Kidney capillary endothelial cell (primary cell): ENCODE measurements around the gene OR1D5.
"Not testable (repeated sequence)": the region's sequence is repeated elsewhere in the genome, so short reads cannot be mapped to it uniquely, and the experiment has no call there.

ENCODE experiments used
- DNase-seq: peaks from one replicate; pipeline ENCODE4 v3.0.0-alpha.2; 2018; ENCODE audit warnings: low spot score

OR1D5 gene

DNA sequence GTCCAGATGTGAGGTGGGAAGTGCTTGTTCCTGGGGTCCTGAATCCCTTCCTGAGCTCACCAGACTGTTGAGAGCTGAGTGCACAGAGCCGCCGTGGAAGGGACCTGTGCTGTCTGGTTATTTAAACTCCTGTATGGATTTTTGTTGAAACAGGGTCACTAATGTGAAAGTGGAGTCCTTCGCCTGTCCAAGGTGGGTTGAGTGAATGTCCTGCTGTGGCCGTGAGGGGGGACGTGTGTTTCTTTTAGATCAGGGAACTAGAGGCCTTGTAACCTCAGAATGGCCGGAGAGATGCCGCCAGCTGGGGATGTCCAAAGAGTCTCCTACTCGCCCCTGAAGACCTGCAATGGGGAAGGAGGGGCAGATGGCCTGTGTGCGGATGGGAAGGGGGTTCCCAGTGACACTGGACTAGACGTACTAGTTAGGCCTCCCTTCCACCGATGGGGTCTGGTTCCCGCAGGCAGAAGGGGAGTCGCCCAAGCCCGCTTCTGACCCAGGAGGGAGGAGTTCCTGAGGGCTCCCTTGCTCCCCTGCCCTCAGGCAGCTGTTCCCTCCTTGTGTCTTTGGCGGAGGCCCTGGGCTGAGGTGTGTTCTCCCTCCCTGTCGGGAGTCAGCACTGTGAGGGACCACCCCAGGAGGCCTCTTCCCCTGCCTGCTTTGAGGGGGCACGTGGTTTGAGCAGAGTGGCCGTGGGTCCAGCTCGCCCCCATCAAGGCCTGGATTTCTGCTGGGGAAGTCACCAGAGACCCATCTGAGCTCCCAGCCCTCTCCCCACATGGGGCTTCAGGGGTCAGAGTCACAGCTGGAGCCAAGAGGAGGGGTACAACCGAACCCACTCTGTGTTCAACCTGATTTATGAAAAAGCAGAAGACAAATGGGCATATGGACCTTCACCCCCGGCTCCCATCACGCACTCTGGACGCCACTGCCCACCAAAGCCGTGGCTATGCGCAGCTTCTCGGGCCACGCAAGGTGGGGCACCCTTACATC, 30.9 kb downstream of the OR1D5 start:
- no peak for DNase-seq

DNA sequence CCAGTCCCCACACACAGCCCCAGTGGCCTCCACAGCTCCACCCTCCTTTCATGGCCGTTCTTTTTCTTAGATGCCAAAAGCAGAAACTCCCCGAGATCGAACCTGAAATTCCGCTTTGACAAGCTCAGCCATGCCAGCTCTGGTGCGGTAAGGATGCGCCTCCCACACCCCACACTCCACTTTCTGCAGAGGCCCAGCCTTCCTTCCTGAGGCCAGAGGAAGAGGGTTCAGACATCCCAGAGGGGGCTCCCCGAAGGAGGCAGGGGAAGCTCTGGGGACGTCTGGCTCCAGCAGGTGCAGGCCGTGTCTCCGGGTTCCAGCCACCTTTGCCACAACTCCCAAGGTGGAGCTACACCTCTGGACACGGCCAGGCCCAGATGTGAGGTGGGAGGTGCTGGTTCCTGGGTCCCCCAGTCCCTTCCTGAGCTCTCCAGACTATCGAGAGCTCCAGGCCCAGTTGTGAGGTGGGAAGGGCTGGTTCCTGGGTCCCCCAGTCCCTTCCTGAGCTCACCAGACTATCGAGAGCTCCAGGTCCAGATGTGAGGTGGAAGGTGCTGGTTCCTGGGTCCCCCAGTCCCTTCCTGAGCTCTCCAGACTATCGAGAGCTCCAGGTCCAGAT, 32.4 kb downstream of the OR1D5 start:
- DNase-seq: not testable (repeated sequence)

DNA sequence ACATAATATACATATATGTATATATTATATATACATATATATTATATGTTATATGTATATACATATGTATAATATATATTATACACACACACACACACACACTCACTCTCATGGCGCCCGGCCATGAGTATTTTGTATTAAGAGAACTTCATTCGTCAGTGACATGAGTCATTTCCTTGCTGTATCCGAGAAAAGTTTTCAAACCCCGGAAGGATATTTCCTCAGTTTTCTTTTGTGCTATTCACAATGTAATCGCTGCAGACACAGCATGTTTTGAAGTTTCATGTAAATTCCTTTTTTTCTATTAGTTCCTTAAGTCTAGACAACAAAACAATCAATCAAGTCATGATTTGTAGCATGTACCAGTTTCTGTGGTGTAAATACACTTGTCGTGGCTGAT, 33.3 kb downstream of the OR1D5 start:
- DNase-seq: peak; percentile 100

DNA sequence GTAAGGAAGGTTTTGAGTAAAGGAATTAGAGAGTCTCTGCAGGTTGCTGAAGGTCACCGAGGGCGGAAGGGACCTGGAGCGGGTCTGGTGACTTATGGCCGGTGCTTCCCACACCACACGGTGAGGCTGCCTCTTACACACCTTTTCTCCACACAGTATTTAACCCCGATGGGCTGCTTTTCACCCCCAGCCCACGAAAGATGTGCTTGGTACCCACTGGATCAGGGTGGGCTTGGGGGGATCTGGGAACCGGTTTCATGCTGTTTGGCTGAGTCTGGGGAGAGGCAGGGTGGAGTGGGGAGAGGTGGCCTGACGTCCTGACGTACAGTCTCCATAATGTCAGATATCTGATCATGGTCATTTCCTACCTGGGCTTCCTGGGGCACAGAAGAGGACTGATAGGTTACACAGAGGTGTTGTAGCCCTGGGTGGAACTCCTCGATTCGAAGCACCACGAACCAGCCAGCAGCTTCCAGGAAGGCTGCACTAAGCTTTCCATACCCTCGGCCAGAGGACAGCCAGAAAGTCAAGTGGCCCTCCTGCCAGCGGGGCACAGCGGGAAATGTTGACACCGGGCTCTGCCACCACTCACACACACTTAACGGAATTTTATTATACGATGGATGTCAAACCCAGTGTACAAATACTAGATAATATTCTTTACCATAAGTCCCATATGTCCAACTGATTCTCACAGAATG, 34.0 kb downstream of the OR1D5 start:
- no peak for DNase-seq

DNA sequence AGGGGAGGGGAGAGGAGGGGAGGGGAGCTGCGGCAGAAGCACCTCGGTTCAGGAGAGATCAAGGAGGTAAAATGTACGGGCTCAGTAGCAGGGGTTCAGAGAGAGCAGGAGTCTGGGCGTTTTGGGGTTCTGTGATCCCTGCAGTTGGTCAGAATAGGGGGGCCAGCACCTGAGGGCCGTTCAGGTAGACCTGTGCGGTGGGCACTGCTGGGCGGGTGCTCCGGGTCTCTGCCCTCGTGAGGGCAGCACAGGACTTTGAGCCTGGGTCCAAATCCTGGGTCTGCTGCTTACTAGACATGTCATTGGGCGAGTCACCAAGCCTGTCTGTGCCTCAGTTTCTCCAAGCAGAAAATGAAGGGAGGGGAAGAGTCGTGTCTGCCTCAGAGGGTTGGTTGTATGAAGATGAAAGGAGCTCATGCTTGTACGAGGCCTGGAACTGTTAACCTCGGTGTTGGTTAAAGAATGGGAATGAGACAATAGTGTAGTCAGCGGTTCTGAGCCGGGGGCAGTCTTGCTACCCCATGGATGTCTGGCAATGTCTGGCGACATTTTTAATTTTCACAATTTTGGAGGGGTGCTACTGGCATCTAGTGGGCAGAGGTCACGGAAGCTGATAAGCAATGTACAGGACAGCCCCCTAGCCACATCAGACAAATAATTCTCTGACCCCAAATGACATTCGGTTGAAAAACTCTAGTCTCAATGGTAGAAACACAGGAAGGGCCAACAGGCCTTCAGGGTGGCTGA, 35.4 kb downstream of the OR1D5 start:
- no peak for DNase-seq

DNA sequence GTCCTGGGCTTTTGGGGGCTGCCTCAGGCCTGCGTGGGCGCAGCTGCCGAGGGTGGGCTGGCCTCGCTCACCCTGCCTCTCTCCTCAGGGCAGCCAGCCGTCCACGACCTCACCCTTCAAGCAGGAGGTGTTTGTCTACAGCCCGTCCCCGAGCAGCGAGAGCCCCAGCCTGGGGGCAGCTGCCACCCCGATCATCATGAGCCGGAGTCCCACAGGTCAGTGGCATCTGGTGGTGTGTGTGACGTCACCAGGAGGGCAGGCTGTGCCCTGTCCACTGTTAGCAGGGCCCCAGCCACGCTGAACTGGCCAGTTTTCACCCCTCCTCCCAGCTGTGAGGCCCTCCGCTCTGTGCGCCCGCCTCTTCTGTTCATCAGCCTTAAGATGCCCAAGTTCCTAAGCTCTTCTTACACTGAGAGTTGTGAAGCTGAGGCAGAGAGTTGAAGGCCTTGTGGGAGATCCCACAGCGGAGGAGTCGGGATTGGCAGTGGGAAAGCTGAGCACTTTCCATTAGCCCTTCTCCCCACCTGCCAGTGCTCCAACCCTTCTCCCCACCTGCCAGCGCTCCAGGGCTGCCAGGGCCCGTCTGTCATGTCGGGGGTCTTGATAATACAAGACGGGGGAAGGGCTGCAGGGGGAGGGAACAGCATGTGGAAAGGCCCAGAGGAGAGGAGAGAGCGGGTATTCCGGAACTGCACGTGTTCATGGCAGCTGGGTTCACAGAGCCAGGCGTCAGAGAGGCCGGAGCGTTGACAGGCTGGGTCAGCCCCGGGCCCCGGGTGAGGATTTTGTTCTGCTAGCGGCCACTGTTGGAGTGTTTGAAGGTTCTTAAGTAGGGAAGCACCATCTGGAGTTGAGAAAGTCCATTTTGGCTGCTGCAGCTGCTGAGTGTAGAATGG, 36.3 kb downstream of the OR1D5 start:
- DNase-seq: no peak

DNA sequence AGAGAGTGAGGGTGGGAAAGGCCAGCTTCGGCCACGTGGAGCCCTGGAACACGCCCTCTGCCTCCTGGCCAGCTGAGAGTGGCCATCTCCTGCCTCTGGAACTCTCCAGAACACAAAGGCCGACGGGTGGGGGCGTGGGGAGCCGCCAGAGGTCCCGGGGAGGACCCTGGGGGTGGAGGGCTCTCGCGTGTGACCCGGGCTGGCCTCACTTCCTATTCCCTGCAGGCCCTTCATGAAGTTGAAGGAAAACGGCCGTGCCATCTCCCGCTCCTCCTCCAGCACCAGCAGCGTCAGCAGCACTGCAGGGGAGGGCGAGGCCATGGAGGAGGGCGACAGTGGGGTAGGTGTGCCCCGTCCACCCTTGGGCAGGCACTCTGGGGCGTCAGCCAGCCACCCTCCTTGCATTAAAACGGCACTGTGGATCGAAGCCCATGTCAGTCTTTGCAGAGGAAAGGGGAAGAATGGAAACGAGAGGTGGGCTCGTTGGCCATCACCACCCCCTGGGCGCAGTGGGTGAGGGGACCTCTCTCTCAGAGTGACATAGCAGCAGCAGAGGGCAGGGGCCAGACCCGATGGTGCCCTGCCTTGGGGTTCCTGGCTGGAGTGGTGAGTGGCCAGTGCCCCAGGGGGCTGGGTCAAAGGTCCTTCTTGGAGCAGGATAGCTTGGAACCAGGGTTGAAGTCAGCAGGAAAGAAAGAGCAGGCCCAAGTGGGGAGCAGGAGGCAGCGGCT, 37.1 kb downstream of the OR1D5 start:
- DNase-seq: no peak

DNA sequence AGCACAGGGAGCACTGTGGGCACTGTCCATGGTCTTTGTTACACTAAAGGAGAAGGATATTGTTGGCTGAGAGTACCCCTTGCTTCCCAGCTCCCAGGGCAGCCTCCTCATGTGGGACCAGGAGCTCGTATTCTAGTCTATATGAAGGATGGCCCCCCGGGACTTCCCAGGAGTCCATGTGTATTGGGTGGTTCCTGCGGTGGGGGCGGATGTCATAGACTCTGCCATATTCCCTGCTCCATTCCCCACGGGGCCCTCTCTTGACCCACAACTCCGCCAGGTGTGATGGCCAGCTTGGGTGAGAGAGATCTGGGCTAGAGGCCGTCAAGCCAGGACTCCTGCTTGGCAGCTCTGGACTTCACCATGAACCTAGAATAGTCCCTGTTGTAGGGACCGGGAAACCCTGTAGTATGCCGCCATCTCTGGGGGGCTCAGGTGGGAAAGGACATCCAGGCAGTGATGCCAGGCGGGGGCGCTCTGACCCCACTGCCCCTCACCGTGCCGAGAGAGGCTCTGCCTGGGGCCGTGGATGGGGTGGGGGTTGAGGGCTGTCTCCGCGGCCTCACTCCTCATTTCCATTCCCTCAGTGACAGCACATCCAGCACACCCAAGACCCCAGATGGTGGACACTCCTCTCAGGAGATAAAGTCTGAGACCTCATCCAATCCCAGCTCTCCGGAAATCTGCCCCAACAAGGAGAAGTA, 37.8 kb downstream of the OR1D5 start:
- DNase-seq: no peak

DNA sequence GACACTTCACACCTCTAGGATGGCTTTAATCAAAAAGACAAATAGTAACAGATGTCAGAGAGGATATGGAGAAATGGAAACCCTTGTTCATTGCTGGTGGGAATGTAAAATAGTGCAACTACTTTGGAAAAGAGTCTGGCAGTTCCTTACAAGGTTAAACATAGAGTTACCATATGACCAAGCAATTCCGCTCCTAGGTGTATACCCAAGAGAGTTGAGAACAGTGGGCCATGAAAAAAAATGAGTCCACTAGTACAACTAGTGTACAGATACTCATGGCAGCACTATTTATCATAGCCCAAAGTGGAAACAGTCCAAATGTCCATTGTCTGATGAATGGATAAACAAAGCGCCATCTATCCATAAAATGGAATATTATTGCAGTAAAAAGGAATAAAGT, 39.1 kb downstream of the OR1D5 start:
- no peak for DNase-seq

DNA sequence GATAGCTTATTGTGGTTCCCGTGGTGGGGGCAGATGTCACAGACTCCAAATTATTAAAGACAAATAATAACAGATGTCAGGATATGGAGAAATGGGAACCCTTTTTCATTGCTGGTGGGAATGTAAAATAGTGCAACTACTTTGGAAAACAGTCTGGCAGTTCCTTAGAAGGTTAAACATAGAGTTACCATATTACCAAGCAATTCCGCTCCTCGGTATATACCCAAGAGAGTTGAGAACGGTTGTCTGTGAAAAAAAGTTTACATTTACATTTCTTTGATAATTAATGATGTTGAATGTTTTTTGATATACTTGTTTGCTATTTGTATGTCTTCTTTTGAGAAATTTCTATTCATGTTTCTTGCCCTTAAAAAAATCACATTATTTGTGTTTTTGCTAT, 41.2 kb downstream of the OR1D5 start:
- DNase-seq: no peak

DNA sequence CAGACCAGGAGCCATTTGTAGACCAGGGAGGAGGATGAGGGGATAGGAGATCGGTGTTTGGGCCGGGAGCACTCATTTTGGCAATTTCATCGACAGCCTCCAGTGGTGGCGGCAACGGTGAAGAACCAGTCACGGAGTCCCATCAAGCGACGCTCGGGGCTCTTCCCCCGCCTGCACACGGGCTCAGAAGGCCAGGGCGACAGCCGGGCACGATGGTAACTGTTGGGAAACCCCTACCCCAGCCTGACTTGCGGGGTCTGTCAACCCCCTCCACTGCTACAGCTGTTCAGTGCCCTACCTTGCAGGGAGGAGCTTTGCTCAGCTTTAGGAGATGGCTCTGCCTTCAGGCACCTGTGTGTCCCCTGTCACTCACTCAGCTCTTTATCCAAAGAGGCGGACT, 43.0 kb downstream of the OR1D5 start:
- no peak for DNase-seq

DNA sequence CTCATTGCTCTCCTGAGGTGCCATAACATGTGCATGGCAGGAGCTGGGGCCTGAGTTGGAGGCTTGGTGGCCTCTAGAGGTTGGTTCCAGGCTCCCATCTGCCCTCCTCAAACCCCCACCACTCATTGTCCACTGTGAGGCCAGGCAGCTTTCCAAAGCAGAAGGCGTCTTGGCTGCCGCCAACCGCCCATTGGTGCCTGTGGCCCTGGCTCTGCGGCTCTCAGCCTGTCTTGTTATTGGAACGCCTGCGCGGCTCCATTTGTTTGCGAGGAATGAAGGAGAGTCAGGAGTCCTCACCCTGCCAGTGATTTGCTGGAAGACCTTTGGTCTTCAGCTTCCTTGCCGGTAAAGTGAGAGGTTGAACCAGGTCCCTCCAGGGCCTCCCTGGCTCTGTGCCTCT, 43.6 kb downstream of the OR1D5 start:
- no peak for DNase-seq

DNA sequence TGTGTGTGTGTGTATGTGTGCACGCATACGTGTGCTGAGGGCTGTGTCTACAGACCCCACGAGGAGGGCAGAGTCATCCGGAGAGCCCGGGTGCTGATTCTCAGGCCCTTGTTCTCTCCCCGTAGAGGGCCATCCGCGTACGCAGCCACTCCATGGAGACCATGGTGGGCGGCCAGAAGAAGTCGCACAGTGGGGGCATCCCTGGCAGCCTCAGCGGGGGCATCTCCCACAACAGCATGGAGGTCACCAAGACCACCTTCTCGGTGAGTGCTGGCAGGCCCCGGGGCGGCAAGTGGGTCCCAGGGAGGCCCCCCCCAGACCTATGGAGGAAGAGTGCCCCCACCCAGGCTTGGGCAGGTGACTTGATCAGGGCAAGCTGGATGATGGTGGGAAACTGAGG, 45.5 kb downstream of the OR1D5 start:
- DNase-seq: no peak

DNA sequence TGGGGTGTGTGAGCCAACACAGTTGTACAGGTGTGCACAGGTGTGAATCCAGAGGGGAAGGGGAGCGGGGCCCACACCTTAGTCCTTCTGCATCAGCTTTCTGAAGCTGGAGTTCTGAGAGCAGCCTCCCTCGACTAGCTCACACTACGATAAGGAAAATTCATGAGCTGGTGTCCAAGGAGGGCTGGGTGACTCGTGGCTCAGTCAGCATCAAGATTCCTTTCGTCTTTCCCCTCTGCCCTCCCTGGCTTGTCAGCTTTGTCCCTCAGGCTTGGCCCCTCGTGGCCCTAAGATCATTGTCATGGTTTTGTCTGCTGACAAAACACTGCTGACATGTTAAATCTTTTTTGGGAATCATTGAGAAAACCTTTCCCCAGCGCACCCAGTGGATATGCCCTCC, 47.5 kb downstream of the OR1D5 start:
- DNase-seq: peak; percentile 30

DNA sequence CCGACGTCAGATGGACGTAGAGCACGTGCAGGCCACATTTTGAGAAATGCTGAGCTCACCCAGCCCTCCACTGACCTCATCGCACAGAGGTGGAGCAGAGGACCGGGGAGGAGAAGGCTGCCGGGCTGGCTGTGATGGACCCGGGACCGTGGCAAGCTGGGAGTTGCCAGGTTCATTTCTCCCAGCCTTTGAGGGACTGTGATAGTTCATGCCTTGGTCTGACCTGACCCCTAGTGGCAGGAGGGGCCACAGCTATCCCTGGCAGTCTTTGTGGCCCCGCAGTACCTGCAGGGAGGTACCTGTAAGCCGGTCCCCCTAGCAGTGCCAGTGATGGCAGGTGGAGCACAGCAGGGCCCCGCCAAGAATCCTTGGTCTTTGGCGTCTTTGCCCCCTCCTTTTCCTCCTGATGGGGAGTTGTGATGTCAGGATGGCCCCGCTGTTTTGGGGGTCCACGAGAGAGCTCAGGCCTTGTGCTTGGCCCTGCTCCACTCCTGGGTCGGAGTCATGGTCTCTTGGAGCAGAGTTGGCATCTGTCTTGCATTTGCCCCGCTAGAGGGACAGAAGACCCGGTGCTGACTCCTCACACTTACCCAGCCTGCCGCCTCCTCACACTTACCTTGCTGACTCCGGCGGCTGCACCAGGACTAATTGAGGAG, 50.4 kb downstream of the OR1D5 start:
- peak; percentile 56 for DNase-seq
